ENCODE data around the gene FAM227B.
"Not testable (repeated sequence)": the region's sequence is repeated elsewhere in the genome, so short reads cannot be mapped to it uniquely, and the experiment has no call there.

DNA sequence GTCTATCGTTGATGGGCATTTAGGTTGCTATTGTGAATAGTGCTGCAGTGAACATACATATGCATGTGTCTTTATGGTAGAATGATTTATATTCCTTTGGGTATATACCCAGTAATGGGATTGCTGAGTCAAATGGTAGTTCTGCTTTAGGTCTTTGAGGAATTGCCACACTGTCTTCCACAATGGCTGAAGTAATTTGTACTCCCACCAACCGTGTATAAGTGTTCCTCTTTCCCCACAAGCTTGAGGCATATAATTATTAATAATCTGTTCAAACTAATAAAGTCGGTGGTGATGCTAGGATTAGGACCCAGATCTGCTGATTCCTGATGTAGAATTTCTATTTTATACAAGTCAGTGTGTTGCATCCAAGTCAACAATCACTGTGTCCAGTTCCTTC, 45.9 kb upstream of the FAM227B start:
- TF ChIP-seq HNF4G (IDR thresholded peaks at IDR 0.05; ENCODE audit: borderline replicate concordance, low read depth, low read length); HNF4G (CRISPR knock-in tag; IDR thresholded peaks at IDR 0.05; ENCODE audit: borderline replicate concordance, low read depth); POLR2A (IDR thresholded peaks at IDR 0.05; ENCODE audit: insufficient read depth in 1 of 2, low read depth in 2 of 2, low read length in 2 of 2); RNF2 (conservative IDR thresholded peaks at IDR 0.05; ENCODE audit: low read depth); STAT6 (CRISPR knock-in tag; IDR thresholded peaks at IDR 0.05; ENCODE audit: borderline replicate concordance); ZNF598 (CRISPR knock-in tag; IDR thresholded peaks at IDR 0.05; ENCODE audit: borderline replicate concordance); PRDM10 (CRISPR knock-in tag; IDR thresholded peaks at IDR 0.05; ENCODE audit: low read depth): not testable (repeated sequence)
- TF ChIP-seq, protein P1, sequence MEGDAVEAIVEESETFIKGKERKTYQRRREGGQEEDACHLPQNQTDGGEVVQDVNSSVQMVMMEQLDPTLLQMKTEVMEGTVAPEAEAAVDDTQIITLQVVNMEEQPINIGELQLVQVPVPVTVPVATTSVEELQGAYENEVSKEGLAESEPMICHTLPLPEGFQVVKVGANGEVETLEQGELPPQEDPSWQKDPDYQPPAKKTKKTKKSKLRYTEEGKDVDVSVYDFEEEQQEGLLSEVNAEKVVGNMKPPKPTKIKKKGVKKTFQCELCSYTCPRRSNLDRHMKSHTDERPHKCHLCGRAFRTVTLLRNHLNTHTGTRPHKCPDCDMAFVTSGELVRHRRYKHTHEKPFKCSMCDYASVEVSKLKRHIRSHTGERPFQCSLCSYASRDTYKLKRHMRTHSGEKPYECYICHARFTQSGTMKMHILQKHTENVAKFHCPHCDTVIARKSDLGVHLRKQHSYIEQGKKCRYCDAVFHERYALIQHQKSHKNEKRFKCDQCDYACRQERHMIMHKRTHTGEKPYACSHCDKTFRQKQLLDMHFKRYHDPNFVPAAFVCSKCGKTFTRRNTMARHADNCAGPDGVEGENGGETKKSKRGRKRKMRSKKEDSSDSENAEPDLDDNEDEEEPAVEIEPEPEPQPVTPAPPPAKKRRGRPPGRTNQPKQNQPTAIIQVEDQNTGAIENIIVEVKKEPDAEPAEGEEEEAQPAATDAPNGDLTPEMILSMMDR (CRISPR knock-in tag; IDR thresholded peaks at IDR 0.05): not testable (repeated sequence)
- TF ChIP-seq, protein P2, sequence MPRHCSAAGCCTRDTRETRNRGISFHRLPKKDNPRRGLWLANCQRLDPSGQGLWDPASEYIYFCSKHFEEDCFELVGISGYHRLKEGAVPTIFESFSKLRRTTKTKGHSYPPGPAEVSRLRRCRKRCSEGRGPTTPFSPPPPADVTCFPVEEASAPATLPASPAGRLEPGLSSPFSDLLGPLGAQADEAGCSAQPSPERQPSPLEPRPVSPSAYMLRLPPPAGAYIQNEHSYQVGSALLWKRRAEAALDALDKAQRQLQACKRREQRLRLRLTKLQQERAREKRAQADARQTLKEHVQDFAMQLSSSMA (CRISPR knock-in tag; IDR thresholded peaks at IDR 0.05): not testable (repeated sequence)

All from HepG2 (cell line).